Endothelial cell of umbilical vein (primary cell): ENCODE results near the gene BARD1. TPM values are rescaled to one million over a fixed set of nuclear protein-coding genes. Genes with fewer than 3 reads are reported as not detected.

Experiments
- BruUV-seq: library from RNA; stranded (reverse); fragments of 400-500 nt; replicated peaks from 2 replicates; lab custom pipeline; 2021; lab: Mats Ljungman, UMichigan
- CTCF ChIA-PET: fragments of 300-600, 350-600 bp; sonication (Branson Sonifier 250); formaldehyde crosslinking; loops from one replicate; lab custom pipeline; 2021; ENCODE audit warnings: antibody characterized with exemption, inconsistent platforms; lab: Charles Lee
- POLR2A ChIA-PET: fragments of 300-600, 350-600 bp; sonication (Branson Sonifier 250); formaldehyde crosslinking; loops from one replicate; lab custom pipeline; 2021; ENCODE audit warnings: antibody characterized with exemption, inconsistent platforms; lab: Charles Lee
- DNase-seq: peaks from one replicate; pipeline ENCODE4 v3.0.0-alpha.2; 2011; ENCODE audit warnings: low read depth, low spot score
- FAIRE-seq: peaks from 2 replicates; lab custom pipeline; 2011; peaks lifted over from hg19 to GRCh38; lab: Jason Lieb, UNC
- H2AFZ ChIP-seq: 2 replicates; pipeline ENCODE4 v1.6.0; 2012; ENCODE audit warnings: low read depth, low read length, control low read depth, inconsistent platforms
- H3K27ac ChIP-seq: 2 replicates; pipeline ENCODE4 v1.5.1; 2011; ENCODE audit warnings: low read depth, mild to moderate bottlenecking, control low read depth, low read length, moderate library complexity; ENCODE audit not compliant: insufficient read depth
- H3K27me3 ChIP-seq, 2 experiments: 2 replicates each; pipeline versions ENCODE4 v1.6.0 to v1.6.1; 2011; ENCODE audit warnings: low read length in 2 of 2, mixed read lengths in 1 of 2; ENCODE audit not compliant: control insufficient read depth in 2 of 2, insufficient read depth in 2 of 2
- H3K36me3 ChIP-seq, 2 experiments: 2 replicates in 1 of 2; 3 replicates in 1 of 2; pipeline ENCODE4 v1.5.1; 2011; ENCODE audit warnings: low read length in 2 of 2, mild to moderate bottlenecking in 1 of 2, moderate library complexity in 1 of 2; ENCODE audit not compliant: control insufficient read depth in 2 of 2, insufficient read depth in 2 of 2; ENCODE audit errors: extremely low read depth in 1 of 2
- H3K4me1 ChIP-seq: 3 replicates; pipeline ENCODE4 v1.5.1; 2011; ENCODE audit warnings: mild to moderate bottlenecking, low read length; ENCODE audit not compliant: control insufficient read depth, insufficient read depth; ENCODE audit errors: extremely low read depth
- H3K4me2 ChIP-seq: 2 replicates; pipeline ENCODE4 v1.6.1; 2011; ENCODE audit warnings: low read length, control low read depth, mixed read lengths; ENCODE audit not compliant: insufficient read depth
- H3K4me3 ChIP-seq, 3 experiments: fragments of 200-600 bp in 1 of 3; sonication (generic), shearing (Covaris generic) in 1 of 3; replicated peaks in 1 of 3; 2 replicates each; pipeline ENCODE4 v1.5.1; 2011 to 2016; ENCODE audit warnings: control low read depth in 3 of 3, low read length in 3 of 3, mild to moderate bottlenecking in 2 of 3, inconsistent platforms in 1 of 3, low read depth in 1 of 3, moderate library complexity in 1 of 3; ENCODE audit not compliant: insufficient read depth in 1 of 3
- H3K79me2 ChIP-seq: 2 replicates; pipeline ENCODE4 v1.6.0; 2012; ENCODE audit warnings: low read length, inconsistent platforms; ENCODE audit not compliant: control insufficient read depth, insufficient read depth
- H3K9ac ChIP-seq: replicated peaks from 2 replicates; pipeline ENCODE3; 2011; ENCODE audit warnings: low read length, control low read depth; ENCODE audit not compliant: insufficient read depth; ENCODE audit errors: extremely low read depth
- H3K9me1 ChIP-seq: replicated peaks from 3 replicates; pipeline ENCODE4 v1.6.0; 2011; ENCODE audit warnings: mild to moderate bottlenecking, low read length; ENCODE audit not compliant: control insufficient read depth, insufficient read depth; ENCODE audit errors: extremely low read depth
- H3K9me3 ChIP-seq: replicated peaks from 2 replicates; pipeline ENCODE4 v1.5.1; 2012; ENCODE audit warnings: low read length, inconsistent platforms; ENCODE audit not compliant: control insufficient read depth, insufficient read depth
- H4K20me1 ChIP-seq: replicated peaks from 2 replicates; pipeline ENCODE3; 2011; ENCODE audit warnings: mild to moderate bottlenecking, low read length; ENCODE audit not compliant: control insufficient read depth, insufficient read depth; ENCODE audit errors: extremely low read depth
- CTCF ChIP-seq, 2 donors: IDR thresholded peaks; 1 replicate in 1 of 2; 2 replicates in 1 of 2; pipeline ENCODE4 v1.5.1; 2011; ENCODE audit warnings: low read length in 2 of 2, mild to moderate bottlenecking in 2 of 2, moderate library complexity in 2 of 2, control low read depth in 1 of 2, inconsistent platforms in 1 of 2, low read depth in 1 of 2; ENCODE audit not compliant: insufficient read depth in 1 of 2; ENCODE audit errors: extremely low read depth in 1 of 2
- EZH2 ChIP-seq: IDR thresholded peaks from 2 replicates; pipeline ENCODE4 v1.6.1; 2012; ENCODE audit warnings: borderline replicate concordance, low read depth, mild to moderate bottlenecking, moderate library complexity, low read length, inconsistent platforms; ENCODE audit not compliant: severe bottlenecking
- FOS ChIP-seq: IDR thresholded peaks from 2 replicates; pipeline ENCODE4 v1.6.1; 2011; ENCODE audit warnings: mild to moderate bottlenecking, low read length, moderate library complexity, borderline replicate concordance; ENCODE audit not compliant: insufficient read depth
- GATA2 ChIP-seq: IDR thresholded peaks from 2 replicates; pipeline ENCODE4 v1.7.0; 2011; ENCODE audit warnings: low read depth, mild to moderate bottlenecking, moderate library complexity, mixed read lengths, low read length; ENCODE audit not compliant: insufficient read length, insufficient read depth
- JUN ChIP-seq: IDR thresholded peaks from 2 replicates; pipeline ENCODE4 v1.6.1; 2011; ENCODE audit warnings: borderline replicate concordance, low read depth; ENCODE audit not compliant: insufficient read length, insufficient read depth
- MYC ChIP-seq: IDR thresholded peaks from one replicate; pipeline ENCODE4 v1.6.1; 2011; ENCODE audit warnings: mild to moderate bottlenecking, low read depth, low read length
- POLR2A ChIP-seq: IDR thresholded peaks from 2 replicates; pipeline ENCODE4 v1.6.1; 2012; ENCODE audit warnings: low read depth, mild to moderate bottlenecking, control low read depth, low read length
- POLR2AphosphoS5 ChIP-seq: IDR thresholded peaks from 2 replicates; pipeline ENCODE4 v1.6.1; 2012; ENCODE audit warnings: low read depth, mild to moderate bottlenecking, control low read depth, low read length, moderate library complexity; ENCODE audit not compliant: insufficient read depth
- dilution Hi-C: fragments of 300-500 bp; cut with MboI; formaldehyde crosslinking; loops from one replicate; pipeline ENCODE4 v1.15.0; 2019; ENCODE audit warnings: low sequenced_read_pairs; ENCODE audit not compliant: extremely low pct_ligation_motif_present
- intact Hi-C: fragments of 100-400 bp; cut with micrococcal nuclease; formaldehyde crosslinking; loops from one replicate; pipeline ENCODE4 v1.10.0; 2022
- polyA plus RNA-seq, 4 experiments: library from polyadenylated mRNA; depleted of rRNA in 3 of 4; stranded (reverse) in 3 of 4; unstranded in 1 of 4; fragments of >200 nt; gene quantifications; 2 replicates each; pipeline versions ENCODE4 v1.2.1 to v1.2.3, GENCODE V29; 2011 to 2012; ENCODE audit warnings: missing spikeins in 1 of 4
- total RNA-seq: library from RNA; stranded (reverse); gene quantifications from 2 replicates; pipeline ENCODE4 v1.2.3, GENCODE V29; 2021
- TF ChIP-seq, protein P1 (sequence below): IDR thresholded peaks from 2 replicates; pipeline ENCODE4 v1.6.1; 2011; ENCODE audit not compliant: insufficient read depth, insufficient read length

The BARD1 gene
- total and polyA plus RNA-seq, 2 donors (not counting 3 experiments of a cell fraction or from before 2014, with no cell fraction given) = 9.1 to 14.7 TPM

DNA sequence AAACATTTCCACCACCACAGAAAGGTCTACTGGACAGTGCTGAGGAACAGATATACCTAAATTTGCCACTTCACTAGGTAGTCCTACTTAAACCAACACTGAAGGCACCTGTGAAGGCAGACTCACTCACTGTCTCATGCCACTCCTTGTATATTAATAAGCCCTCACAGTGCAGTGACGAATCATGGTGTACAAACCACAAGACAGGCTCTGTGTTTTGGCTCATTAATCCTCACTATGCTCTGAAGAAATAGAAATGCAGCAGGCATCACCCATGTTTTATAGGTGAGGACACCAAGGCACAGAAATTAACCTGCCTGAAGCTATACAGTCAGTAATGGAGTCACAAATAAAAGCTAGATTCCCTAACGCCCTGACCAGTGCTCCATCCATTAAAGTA, 44.3 kb downstream of the BARD1 start:
- no peak overlapping the region for H3K27ac ChIP-seq
- H3K9me3 ChIP-seq = no peaks in the 10 kb centered on the region
- no peak overlapping the region for H3K4me2 ChIP-seq
- no peak for DNase-seq
- no peak overlapping the region for H3K4me3 ChIP-seq
- dilution Hi-C loops (no loop called here), intact Hi-C loops (no loop called here)
- no peaks in the 10 kb centered on the region for H4K20me1 ChIP-seq
- no peaks in the 10 kb centered on the region for H3K79me2 ChIP-seq
- H2AFZ ChIP-seq = no peak overlapping the region
- no peaks in the 10 kb centered on the region for H3K4me1 ChIP-seq
- H3K36me3 ChIP-seq = peaks cover 0 to 3% of the 10 kb centered on the region in 2 experiments
- CTCF ChIA-PET = no interaction called here
- H3K27me3 ChIP-seq = no peaks in the 10 kb centered on the region
- no peak overlapping the region for H3K9ac ChIP-seq
- no peak for FAIRE-seq
- no peak for TF ChIP-seq EZH2
- no peak for TF ChIP-seq CTCF (IDR thresholded peaks at IDR 0.05; ENCODE audit: extremely low read depth in 1 of 2, insufficient read depth in 1 of 2, low read depth in 1 of 2, low read length in 2 of 2)
- TF ChIP-seq, protein P1, sequence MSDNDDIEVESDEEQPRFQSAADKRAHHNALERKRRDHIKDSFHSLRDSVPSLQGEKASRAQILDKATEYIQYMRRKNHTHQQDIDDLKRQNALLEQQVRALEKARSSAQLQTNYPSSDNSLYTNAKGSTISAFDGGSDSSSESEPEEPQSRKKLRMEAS = no peak
- TF ChIP-seq JUN = no peak
- POLR2A ChIA-PET = no interaction called here
- H3K9me1 ChIP-seq = no peaks in the 10 kb centered on the region
- BruUV-seq = no TSS peak

DNA sequence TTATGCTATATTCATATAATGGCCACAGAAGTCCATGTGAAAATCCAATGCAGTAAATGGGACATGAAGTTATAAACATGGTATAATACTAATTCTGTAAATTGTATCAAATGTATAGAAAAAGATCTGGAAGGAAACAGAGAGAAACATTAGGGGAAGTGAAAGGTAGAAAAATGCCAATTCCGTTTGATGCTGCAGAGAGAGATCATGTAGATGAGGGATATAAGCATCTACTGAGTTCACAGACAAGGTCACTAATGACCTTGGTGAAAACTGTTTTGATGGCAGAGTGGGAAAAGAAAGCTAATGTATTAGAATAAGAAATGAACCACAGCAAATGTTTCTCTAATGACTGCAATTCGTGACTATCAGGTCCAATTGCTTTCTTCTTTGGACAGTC, 56.0 kb downstream of the BARD1 start:
- H3K4me1 ChIP-seq = no peaks in the 10 kb centered on the region
- H3K9ac ChIP-seq = no peak overlapping the region
- H3K36me3 ChIP-seq = no peaks in the 10 kb centered on the region
- no peak for DNase-seq
- POLR2A ChIA-PET = no interaction called here
- no peaks in the 10 kb centered on the region for H3K9me3 ChIP-seq
- H3K4me3 ChIP-seq = no peak overlapping the region
- H3K27me3 ChIP-seq = no peaks in the 10 kb centered on the region
- CTCF ChIA-PET = no interaction called here
- dilution Hi-C loops = no loop called here
- no peaks in the 10 kb centered on the region for H4K20me1 ChIP-seq
- no peak for FAIRE-seq
- no peak for TF ChIP-seq MYC
- no peak for TF ChIP-seq POLR2AphosphoS5
- no peak for TF ChIP-seq POLR2A
- no peak for TF ChIP-seq GATA2
- no peak for TF ChIP-seq JUN
- no peak for TF ChIP-seq EZH2
- TF ChIP-seq CTCF (IDR thresholded peaks at IDR 0.05; ENCODE audit: extremely low read depth in 1 of 2, insufficient read depth in 1 of 2, low read depth in 1 of 2, low read length in 2 of 2) = no peak
- TF ChIP-seq, protein P1 = no peak
- TF ChIP-seq FOS = no peak
- H2AFZ ChIP-seq = no peak overlapping the region
- no peak overlapping the region for H3K27ac ChIP-seq
- H3K79me2 ChIP-seq = peaks cover 3% of the 10 kb centered on the region
- BruUV-seq = no TSS peak
- no peaks in the 10 kb centered on the region for H3K9me1 ChIP-seq
- H3K4me2 ChIP-seq = no peak overlapping the region
- intact Hi-C loops = no loop called here
